Endothelial cell of hepatic sinusoid (primary cell): ENCODE measurements around the gene HOGA1.
"Not testable (repeated sequence)": the region's sequence is repeated elsewhere in the genome, so short reads cannot be mapped to it uniquely, and the experiment has no call there.

Source experiments
- in situ Hi-C: cut with HindIII; loops from 2 replicates; pipeline ENCODE4 v1.10.0; 2017; ENCODE audit warnings: low sequenced_read_pairs

HOGA1 gene

GRCh38 chr10:97554336-97554735, 29.9 kb upstream of the HOGA1 start:
- in situ Hi-C loops, result not testable (repeated sequence)

DNA sequence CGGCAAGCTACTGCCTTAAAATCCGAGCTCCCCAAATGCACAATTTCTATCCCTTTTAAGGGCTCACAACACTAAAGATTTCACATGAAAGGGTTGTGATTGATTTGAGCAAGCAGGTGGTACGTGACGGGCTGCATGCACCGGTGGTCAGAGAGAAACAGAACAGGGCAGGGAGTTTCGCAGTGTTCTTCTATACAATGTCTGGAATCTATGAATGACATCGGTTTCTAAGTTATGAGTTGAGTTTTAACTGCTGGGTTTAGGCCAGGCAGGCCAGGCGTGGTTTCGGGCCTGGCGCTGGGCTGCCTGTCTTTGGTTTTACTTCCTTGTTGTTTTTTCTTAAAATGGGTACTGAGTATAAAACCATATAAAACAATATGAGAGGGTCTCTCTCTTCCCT, 28.6 kb upstream of the HOGA1 start:
- in situ Hi-C loops, result not testable (repeated sequence)

DNA sequence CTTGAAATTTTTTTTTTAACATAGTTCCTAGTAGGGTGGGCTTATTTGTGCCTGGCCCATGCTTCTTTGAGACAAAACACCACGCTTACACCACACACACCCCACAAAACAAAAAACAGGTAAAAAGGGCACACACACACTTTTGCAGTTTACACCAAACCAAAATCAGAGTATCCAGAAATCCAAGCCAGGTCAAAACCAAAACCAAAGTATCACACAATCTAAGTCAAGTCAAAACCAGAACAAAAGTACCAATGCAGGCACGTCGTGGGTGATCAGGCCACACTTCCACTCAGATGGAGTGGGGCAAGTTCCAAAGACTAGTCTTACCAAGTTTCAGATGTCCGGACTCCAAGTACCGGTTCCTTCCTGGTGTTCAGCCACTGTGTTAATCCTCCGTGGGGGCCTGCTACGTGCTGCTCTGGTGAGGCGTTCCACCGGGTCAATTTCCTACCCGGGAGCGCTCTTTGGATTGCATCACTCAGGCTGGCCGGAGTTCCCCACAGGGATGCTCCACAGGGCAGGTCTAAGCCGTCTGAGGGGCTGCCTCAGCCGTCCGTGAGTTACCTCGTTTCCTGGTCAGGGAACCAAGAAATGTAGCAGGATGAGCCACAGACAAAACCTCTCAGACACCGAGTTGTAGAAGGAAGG, 23.3 kb upstream of the HOGA1 start:
- in situ Hi-C loops, result loop anchor here (5.0 kb wide), 1 partner anchor 36 kb away; no protein-coding TSS in a partner anchor

GRCh38 chr10:97561386-97562077, 22.7 kb upstream of the HOGA1 start:
- in situ Hi-C loops, result loop anchor here (5.0 kb wide), 1 partner anchor 36 kb away; no protein-coding TSS in a partner anchor

GRCh38 chr10:97562329-97562728, 21.9 kb upstream of the HOGA1 start:
- in situ Hi-C loops, result loop anchor here (5.0 kb wide), 1 partner anchor 35 kb away; no protein-coding TSS in a partner anchor

- in situ Hi-C loops, result loop anchor here (5.0 kb wide), 1 partner anchor 34 kb away; no protein-coding TSS in a partner anchor
Observed at GRCh38 chr10:97563337-97563736, 20.9 kb upstream of the HOGA1 start.

GRCh38 chr10:97564776-97565175, 19.4 kb upstream of the HOGA1 start:
- in situ Hi-C loops, result loop anchor here (5.0 kb wide), 1 partner anchor 33 kb away; no protein-coding TSS in a partner anchor

- in situ Hi-C loops, result no loop called here
Observed at GRCh38 chr10:97566336-97566996, 17.7 kb upstream of the HOGA1 start.

- in situ Hi-C loops, result no loop called here
Observed at GRCh38 chr10:97567891-97568290, 16.3 kb upstream of the HOGA1 start.

DNA sequence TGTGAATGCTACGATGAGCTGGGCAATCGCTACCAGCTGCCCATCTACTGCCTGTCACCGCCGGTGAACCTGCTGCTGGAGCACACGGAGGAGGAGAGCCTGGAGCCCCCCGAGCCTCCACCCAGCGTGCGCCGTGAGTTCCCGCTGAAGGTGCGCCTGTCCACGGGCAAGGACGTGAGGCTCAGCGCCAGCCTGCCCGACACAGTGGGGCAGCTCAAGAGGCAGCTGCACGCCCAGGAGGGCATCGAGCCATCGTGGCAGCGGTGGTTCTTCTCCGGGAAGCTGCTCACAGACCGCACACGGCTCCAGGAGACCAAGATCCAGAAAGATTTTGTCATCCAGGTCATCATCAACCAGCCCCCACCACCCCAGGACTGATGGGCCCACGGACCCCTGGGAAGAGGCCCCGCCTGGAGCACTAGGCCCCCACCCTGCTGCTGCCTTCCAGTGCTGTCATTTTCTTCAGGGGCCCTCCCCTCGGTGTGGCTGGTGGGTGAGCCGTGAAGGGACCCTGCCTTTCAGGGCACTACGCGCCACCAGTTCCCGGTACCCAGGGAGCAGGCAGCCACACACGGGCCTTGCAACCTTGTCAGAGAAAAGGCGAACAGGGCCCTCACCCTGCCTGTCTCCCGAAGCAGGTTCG, 13.9 kb upstream of the HOGA1 start:
- in situ Hi-C loops, result no loop called here

GRCh38 chr10:97570789-97571471, 13.3 kb upstream of the HOGA1 start:
- in situ Hi-C loops, result no loop called here

DNA sequence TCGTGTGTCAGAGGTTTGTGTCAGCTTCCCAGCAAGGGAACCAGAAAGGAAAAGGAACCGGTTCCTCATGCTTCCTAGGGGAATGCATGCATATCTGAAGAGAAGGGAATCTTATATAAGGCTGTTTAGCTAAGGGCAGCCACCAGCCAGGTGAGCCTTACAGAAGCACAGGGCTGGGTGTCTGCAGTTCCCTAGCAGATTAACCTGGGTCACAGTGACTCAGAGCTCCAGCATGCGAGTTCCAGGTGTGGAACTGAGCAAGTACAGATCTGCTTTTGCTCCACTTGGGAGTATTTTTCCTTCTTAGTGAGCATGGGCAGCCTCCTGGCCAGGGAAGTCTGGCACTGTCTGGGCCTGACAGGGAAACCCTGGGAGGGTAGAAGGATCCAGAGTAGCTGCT, 12.6 kb upstream of the HOGA1 start:
- in situ Hi-C loops, result no loop called here

DNA sequence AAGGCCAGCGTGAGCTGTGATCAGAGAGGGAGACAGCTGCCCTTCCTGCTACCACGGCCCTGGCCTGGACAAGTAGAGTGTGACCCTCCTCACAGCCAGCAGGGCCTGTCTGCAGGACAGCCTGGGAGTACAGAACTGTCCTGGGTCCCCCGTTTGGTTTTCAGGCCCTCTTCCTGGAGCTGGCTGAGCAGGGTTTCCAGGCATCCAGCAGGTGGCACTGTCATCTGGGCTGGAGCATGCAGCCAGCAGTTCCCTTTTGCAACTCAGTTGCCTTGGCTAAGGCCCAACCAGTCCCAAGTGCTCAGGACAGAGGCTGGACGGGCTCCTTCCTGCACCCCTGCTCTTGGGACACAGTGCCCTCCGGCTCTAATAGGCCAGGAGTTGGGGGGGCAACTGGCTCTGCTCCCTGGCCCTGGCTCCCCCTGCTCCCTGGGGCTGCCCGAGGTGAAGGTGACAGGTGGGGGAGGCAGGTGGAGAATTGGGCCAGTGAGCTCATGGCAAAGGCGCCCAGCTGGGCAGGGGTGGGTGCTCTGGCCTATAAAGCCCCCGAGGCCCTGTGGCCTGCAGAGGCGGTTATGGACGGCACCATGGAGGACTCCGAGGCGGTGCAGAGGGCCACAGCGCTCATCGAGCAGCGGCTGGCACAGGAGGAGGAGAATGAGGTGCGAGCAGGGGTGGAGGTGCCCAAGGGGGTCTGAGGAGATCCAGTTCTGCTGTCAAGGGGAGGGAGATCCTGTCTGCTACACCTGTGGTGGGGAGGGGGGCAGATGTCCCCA, 11.8 kb upstream of the HOGA1 start, which contains the start of gene ANKRD2:
Gene ANKRD2 (plus strand): TSS at position 566 of the 776 bp plus-strand sequence. CDS start 10 bp downstream, at position 576.
- in situ Hi-C loops, result no loop called here

DNA sequence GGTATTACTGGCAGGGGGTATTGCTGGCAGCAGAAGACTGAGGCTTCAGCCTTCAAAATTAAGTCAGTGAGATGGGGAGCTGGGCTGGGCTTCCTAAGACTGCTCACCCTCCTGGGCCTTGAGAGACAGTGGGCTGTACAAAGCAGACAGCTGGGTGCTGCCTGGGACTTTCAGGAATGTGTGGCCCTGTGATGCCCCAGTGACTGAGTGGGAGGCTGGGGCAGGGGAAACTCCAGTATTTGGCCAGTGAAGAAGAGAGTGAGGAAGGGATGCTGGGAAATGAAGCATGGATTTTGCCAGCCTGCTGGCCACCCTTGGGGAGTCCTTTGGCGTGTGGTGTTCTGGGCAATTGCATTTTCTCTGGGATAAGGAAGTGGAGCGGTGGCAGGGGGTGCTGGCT, 11.2 kb upstream of the HOGA1 start:
- in situ Hi-C loops, result no loop called here

DNA sequence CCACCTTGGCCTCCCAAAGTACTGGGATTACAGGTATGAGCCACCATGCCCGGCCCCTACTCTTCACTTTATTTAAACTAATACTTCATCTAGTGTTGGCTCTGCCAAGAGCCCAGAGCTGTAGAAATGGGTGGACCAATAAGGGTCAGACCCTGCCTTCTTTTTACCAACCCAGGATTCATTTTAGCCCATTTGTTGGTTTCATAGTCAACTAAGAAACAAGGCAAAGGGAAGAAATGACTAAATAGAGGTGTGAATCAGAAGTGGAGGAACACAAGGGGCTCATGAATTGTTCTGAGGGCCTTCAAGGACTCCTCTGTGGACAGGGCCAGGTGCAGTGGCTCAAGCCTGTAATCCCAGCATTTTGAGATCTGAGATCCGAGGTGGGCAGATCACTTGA, 10.5 kb upstream of the HOGA1 start:
- in situ Hi-C loops, result no loop called here

GRCh38 chr10:97574374-97575126, 9.6 kb upstream of the HOGA1 start:
- in situ Hi-C loops, result no loop called here

- in situ Hi-C loops, result no loop called here
Observed at GRCh38 chr10:97575127-97575668, 9.0 kb upstream of the HOGA1 start.

- in situ Hi-C loops, result not testable (repeated sequence)
Observed at GRCh38 chr10:97576487-97576886, 7.7 kb upstream of the HOGA1 start.

- in situ Hi-C loops, result no loop called here
Observed at GRCh38 chr10:97577701-97578100, 6.5 kb upstream of the HOGA1 start.
